Measurements from ENCODE around the gene GTF3C1. TPM values are rescaled to one million over a fixed set of nuclear protein-coding genes. Genes with fewer than 3 reads are reported as not detected.

The GTF3C1 gene
- total and polyA plus RNA-seq, 4 donors, result 33.5 to 84.0 (median 67.5) TPM

- DNase-seq (no peak), ATAC-seq (ENCODE audit: insufficient read depth, low FRiP score) (no peak)
- Histone ChIP-seq H3K9ac (ENCODE audit: insufficient read depth in 1 of 2, low read length in 2 of 2) (no peak overlapping the region), H3K27ac (ENCODE audit: low read depth in 1 of 2, low read length in 1 of 2) (no peak overlapping the region), H3K4me3 (no peak overlapping the region), H3K36me3 (ENCODE audit: control insufficient read depth in 4 of 4, insufficient read depth in 4 of 4, low read length in 4 of 4) (peaks cover 0 to 6% (median 5%) of the 10 kb centered on the region in 4 donors), H3K27me3 (ENCODE audit: control insufficient read depth in 3 of 3, insufficient read depth in 3 of 3, low read length in 2 of 3) (no peaks in the 10 kb centered on the region), H3K9me3 (ENCODE audit: control insufficient read depth in 4 of 4, insufficient read depth in 3 of 4, low read length in 3 of 4) (peaks cover 0 to 5% (median 0%) of the 10 kb centered on the region in 4 donors), H3K4me1 (ENCODE audit: control insufficient read depth in 5 of 5, insufficient read depth in 5 of 5, low read length in 5 of 5) (no peaks in the 10 kb centered on the region)
- WGBS, 2 donors, result 96 to 97% methylated on average over 5 of the region's 5 CpGs
- no peak for TF ChIP-seq CTCF (IDR thresholded peaks at IDR 0.05; ENCODE audit: control extremely low read depth, extremely low read depth)
These were observed 35.5 kb upstream of the GTF3C1 start for GRCh38 chr16:27585200-27585599.

GRCh38 chr16:27583634-27584033 is 33.9 kb upstream of the GTF3C1 start:
- Histone ChIP-seq H3K27ac (ENCODE audit: low read depth in 1 of 2, low read length in 1 of 2) (no peak overlapping the region), H3K4me1 (ENCODE audit: control insufficient read depth in 5 of 5, insufficient read depth in 5 of 5, low read length in 5 of 5) (peaks cover 0 to 2% (median 0%) of the 10 kb centered on the region in 5 donors), H3K27me3 (ENCODE audit: control insufficient read depth in 3 of 3, insufficient read depth in 3 of 3, low read length in 2 of 3) (no peaks in the 10 kb centered on the region), H3K9me3 (ENCODE audit: control insufficient read depth in 4 of 4, insufficient read depth in 3 of 4, low read length in 3 of 4) (peaks cover 0 to 5% (median 0%) of the 10 kb centered on the region in 4 donors), H3K36me3 (ENCODE audit: control insufficient read depth in 4 of 4, insufficient read depth in 4 of 4, low read length in 4 of 4) (peaks cover 0 to 6% (median 5%) of the 10 kb centered on the region in 4 donors), H3K4me3 (no peak overlapping the region), H3K9ac (ENCODE audit: insufficient read depth in 1 of 2, low read length in 2 of 2) (no peak overlapping the region)
- no peak for TF ChIP-seq CTCF (IDR thresholded peaks at IDR 0.05; ENCODE audit: control extremely low read depth, extremely low read depth)
- no peak for ATAC-seq (ENCODE audit: insufficient read depth, low FRiP score)
- 100% methylated on average over 1 of the region's 1 CpG for WGBS, 2 donors
- DNase-seq, result no peak

GRCh38 chr16:27582883-27583282 is 33.2 kb upstream of the GTF3C1 start:
- Histone ChIP-seq H3K9me3 (ENCODE audit: control insufficient read depth in 4 of 4, insufficient read depth in 3 of 4, low read length in 3 of 4) (peaks cover 0 to 5% (median 0%) of the 10 kb centered on the region in 4 donors), H3K36me3 (ENCODE audit: control insufficient read depth in 4 of 4, insufficient read depth in 4 of 4, low read length in 4 of 4) (peaks cover 0 to 6% (median 5%) of the 10 kb centered on the region in 4 donors), H3K27ac (ENCODE audit: low read depth in 1 of 2, low read length in 1 of 2) (no peak overlapping the region), H3K27me3 (ENCODE audit: control insufficient read depth in 3 of 3, insufficient read depth in 3 of 3, low read length in 2 of 3) (no peaks in the 10 kb centered on the region), H3K4me1 (ENCODE audit: control insufficient read depth in 5 of 5, insufficient read depth in 5 of 5, low read length in 5 of 5) (peaks cover 0 to 2% (median 0%) of the 10 kb centered on the region in 5 donors), H3K9ac (ENCODE audit: insufficient read depth in 1 of 2, low read length in 2 of 2) (peak overlapping the region in 1 of 2 donors; percentile 38), H3K4me3 (no peak overlapping the region)
- no peak for ATAC-seq (ENCODE audit: insufficient read depth, low FRiP score)
- WGBS, 2 donors, result 51 to 73% methylated on average over 2 of the region's 2 CpGs
- DNase-seq, result no peak
- TF ChIP-seq CTCF (IDR thresholded peaks at IDR 0.05; ENCODE audit: control extremely low read depth, extremely low read depth), result no peak

Data from lung (tissue), 12 donors.